OCI-LY1 (cell line): Measurements from ENCODE around the gene TLK2.

Source experiments
- EZH2 ChIP-seq: fragments of 200-600 bp; sonication (generic), shearing (Covaris generic); IDR thresholded peaks from 2 replicates; pipeline ENCODE4 v1.8.0; 2017; ENCODE audit warnings: borderline replicate concordance, mixed run types, mild to moderate bottlenecking, antibody characterized with exemption, low read length, moderate library complexity, mixed read lengths
- TF ChIP-seq, protein P1 (sequence below): fragments of 200-600 bp; sonication (generic), shearing (Covaris generic); IDR thresholded peaks from 2 replicates; pipeline ENCODE4 v1.5.1; 2017; ENCODE audit warnings: mild to moderate bottlenecking, antibody characterized with exemption, low read length, moderate library complexity, mixed read lengths

DNA sequence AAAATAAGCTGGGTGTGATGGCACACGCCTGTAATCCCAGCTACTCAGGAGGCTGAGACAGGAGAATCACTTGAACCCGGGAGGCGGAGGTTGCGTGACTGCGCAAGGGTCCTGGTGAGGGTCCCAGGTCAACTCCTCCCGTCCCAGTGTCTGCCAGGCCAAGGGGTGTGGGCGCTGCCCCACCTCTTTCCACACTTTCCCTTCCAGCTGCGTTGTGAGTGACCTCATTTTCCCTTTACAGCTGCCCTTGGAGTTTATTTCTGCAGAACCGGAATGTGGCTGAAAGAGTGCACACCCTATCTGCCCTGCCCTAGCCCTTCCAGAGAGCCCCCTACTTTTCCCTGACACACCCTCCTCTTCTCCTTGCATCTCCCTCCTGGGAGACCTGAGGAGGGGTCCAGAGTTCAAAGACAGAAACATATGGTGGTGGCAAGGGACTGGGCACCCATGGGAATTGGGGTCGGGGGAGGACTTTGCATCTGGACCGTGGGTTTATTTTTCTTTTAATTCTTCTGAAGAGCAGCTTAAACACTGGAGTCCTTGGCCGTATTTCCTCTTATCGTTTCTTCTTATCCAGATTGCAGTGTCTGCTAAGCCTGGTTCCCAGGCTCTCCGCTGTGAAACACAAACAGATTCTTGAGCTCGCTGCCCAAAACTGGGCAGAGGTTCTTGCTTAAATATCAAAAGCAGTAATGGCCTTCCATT is 169.8 kb downstream of the TLK2 start:
- TF ChIP-seq, protein P1, sequence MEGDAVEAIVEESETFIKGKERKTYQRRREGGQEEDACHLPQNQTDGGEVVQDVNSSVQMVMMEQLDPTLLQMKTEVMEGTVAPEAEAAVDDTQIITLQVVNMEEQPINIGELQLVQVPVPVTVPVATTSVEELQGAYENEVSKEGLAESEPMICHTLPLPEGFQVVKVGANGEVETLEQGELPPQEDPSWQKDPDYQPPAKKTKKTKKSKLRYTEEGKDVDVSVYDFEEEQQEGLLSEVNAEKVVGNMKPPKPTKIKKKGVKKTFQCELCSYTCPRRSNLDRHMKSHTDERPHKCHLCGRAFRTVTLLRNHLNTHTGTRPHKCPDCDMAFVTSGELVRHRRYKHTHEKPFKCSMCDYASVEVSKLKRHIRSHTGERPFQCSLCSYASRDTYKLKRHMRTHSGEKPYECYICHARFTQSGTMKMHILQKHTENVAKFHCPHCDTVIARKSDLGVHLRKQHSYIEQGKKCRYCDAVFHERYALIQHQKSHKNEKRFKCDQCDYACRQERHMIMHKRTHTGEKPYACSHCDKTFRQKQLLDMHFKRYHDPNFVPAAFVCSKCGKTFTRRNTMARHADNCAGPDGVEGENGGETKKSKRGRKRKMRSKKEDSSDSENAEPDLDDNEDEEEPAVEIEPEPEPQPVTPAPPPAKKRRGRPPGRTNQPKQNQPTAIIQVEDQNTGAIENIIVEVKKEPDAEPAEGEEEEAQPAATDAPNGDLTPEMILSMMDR = no peak
- no peak for TF ChIP-seq EZH2
